ENCODE results near the gene STAB1.

The STAB1 gene

GRCh38 chr3:52463416-52463815, 31.7 kb upstream of the STAB1 start:
- DNase-seq: peak in 1 of 3 donors; percentile 14
- POLR2A ChIA-PET: no interaction called here
- no peak overlapping the region for H3K4me3 ChIP-seq (ENCODE audit: control insufficient read depth in 1 of 7, extremely low read depth in 1 of 7, insufficient read depth in 4 of 7, low read depth in 2 of 7, low read length in 6 of 7)
- no peak overlapping the region for H3K27ac ChIP-seq (ENCODE audit: insufficient read depth in 1 of 2, low read depth in 1 of 2, low read length in 2 of 2, poor library complexity in 1 of 2, severe bottlenecking in 2 of 2)
- peaks cover 0 to 3% (median 0%) of the 10 kb centered on the region in 4 experiments for H3K4me1 ChIP-seq (ENCODE audit: control extremely low read depth in 1 of 4, control insufficient read depth in 4 of 4, insufficient read depth in 4 of 4, low read length in 3 of 4)
- H3K27me3 ChIP-seq (replicated peaks in 2 of 5; ENCODE audit: control insufficient read depth in 4 of 5, insufficient read depth in 5 of 5, low read length in 4 of 5): no peaks in the 10 kb centered on the region
- 97% methylated on average over 3 of the region's 5 CpGs for WGBS (ENCODE audit: insufficient coverage)
- H3K9me3 ChIP-seq (ENCODE audit: control extremely low read depth in 1 of 5, control insufficient read depth in 4 of 5, insufficient read depth in 2 of 5, low read depth in 1 of 5, low read length in 4 of 5): no peaks in the 10 kb centered on the region
- H3K36me3 ChIP-seq (ENCODE audit: control insufficient read depth in 4 of 4, insufficient read depth in 4 of 4, low read length in 3 of 4): peaks cover 15 to 57% (median 31%) of the 10 kb centered on the region in 4 experiments
- CTCF ChIA-PET: interaction anchor here (1.7 to 7.3 kb wide), 2 partner anchors 7 to 15 kb away, joined by 6 to 61 read pairs; no protein-coding TSS in a partner anchor

GRCh38 chr3:52468336-52468735, 26.8 kb upstream of the STAB1 start:
- Histone ChIP-seq H3K9me3 (ENCODE audit: control extremely low read depth in 1 of 5, control insufficient read depth in 4 of 5, insufficient read depth in 2 of 5, low read depth in 1 of 5, low read length in 4 of 5) (no peaks in the 10 kb centered on the region), H3K4me1 (ENCODE audit: control extremely low read depth in 1 of 4, control insufficient read depth in 4 of 4, insufficient read depth in 4 of 4, low read length in 3 of 4) (peaks cover 0 to 14% (median 0%) of the 10 kb centered on the region in 4 experiments), H3K4me3 (ENCODE audit: control insufficient read depth in 1 of 7, extremely low read depth in 1 of 7, insufficient read depth in 4 of 7, low read depth in 2 of 7, low read length in 6 of 7) (no peak overlapping the region), H3K36me3 (ENCODE audit: control insufficient read depth in 4 of 4, insufficient read depth in 4 of 4, low read length in 3 of 4) (peaks cover 8 to 50% (median 31%) of the 10 kb centered on the region in 4 experiments), H3K27me3 (replicated peaks in 2 of 5; ENCODE audit: control insufficient read depth in 4 of 5, insufficient read depth in 5 of 5, low read length in 4 of 5) (no peaks in the 10 kb centered on the region), H3K27ac (ENCODE audit: insufficient read depth in 1 of 2, low read depth in 1 of 2, low read length in 2 of 2, poor library complexity in 1 of 2, severe bottlenecking in 2 of 2) (no peak overlapping the region)
- no peak for DNase-seq
- POLR2A ChIA-PET: no interaction called here
- 86% methylated on average over 4 of the region's 9 CpGs for WGBS (ENCODE audit: insufficient coverage)
- CTCF ChIA-PET: interaction anchor here (0.8 to 9.5 kb wide), 6 partner anchors 9 to 102 kb away, joined by 3 to 65 read pairs (median 44); partner anchors contain the start of genes SEMA3G and STAB1

GRCh38 chr3:52469001-52469400, 26.1 kb upstream of the STAB1 start:
- CTCF ChIA-PET: interaction anchor here (2.7 to 9.5 kb wide), 6 partner anchors 9 to 93 kb away, joined by 8 to 65 read pairs (median 44); partner anchors contain the start of genes SEMA3G and STAB1
- POLR2A ChIA-PET: interaction anchor here (0.6 kb wide), 1 partner anchor 189 kb away, joined by 14 read pairs; no protein-coding TSS in a partner anchor
- H3K36me3 ChIP-seq (ENCODE audit: control insufficient read depth in 4 of 4, insufficient read depth in 4 of 4, low read length in 3 of 4): peaks cover 7 to 55% (median 38%) of the 10 kb centered on the region in 4 experiments

GRCh38 chr3:52470920-52471319, 24.2 kb upstream of the STAB1 start:
- H3K27me3 ChIP-seq (replicated peaks in 2 of 5; ENCODE audit: control insufficient read depth in 4 of 5, insufficient read depth in 5 of 5, low read length in 4 of 5): no peaks in the 10 kb centered on the region

More at GRCh38 chr3:52469001-52469400, 26.1 kb upstream of the STAB1 start:
- H3K27ac ChIP-seq (ENCODE audit: insufficient read depth in 1 of 2, low read depth in 1 of 2, low read length in 2 of 2, poor library complexity in 1 of 2, severe bottlenecking in 2 of 2): no peak overlapping the region
- H3K27me3 ChIP-seq (replicated peaks in 2 of 5; ENCODE audit: control insufficient read depth in 4 of 5, insufficient read depth in 5 of 5, low read length in 4 of 5): no peaks in the 10 kb centered on the region
- WGBS (ENCODE audit: insufficient coverage): 100% methylated on average over 3 of the region's 5 CpGs
- peaks cover 0 to 14% (median 0%) of the 10 kb centered on the region in 4 experiments for H3K4me1 ChIP-seq (ENCODE audit: control extremely low read depth in 1 of 4, control insufficient read depth in 4 of 4, insufficient read depth in 4 of 4, low read length in 3 of 4)
- DNase-seq: no peak
- no peak overlapping the region for H3K4me3 ChIP-seq (ENCODE audit: control insufficient read depth in 1 of 7, extremely low read depth in 1 of 7, insufficient read depth in 4 of 7, low read depth in 2 of 7, low read length in 6 of 7)
- H3K9me3 ChIP-seq (ENCODE audit: control extremely low read depth in 1 of 5, control insufficient read depth in 4 of 5, insufficient read depth in 2 of 5, low read depth in 1 of 5, low read length in 4 of 5): no peaks in the 10 kb centered on the region

GRCh38 chr3:52471371-52472238, 23.5 kb upstream of the STAB1 start:
- Histone ChIP-seq H3K27me3 (replicated peaks in 2 of 5; ENCODE audit: control insufficient read depth in 4 of 5, insufficient read depth in 5 of 5, low read length in 4 of 5) (no peaks in the 10 kb centered on the region), H3K4me1 (ENCODE audit: control extremely low read depth in 1 of 4, control insufficient read depth in 4 of 4, insufficient read depth in 4 of 4, low read length in 3 of 4) (peaks cover 0 to 14% (median 0%) of the 10 kb centered on the region in 4 experiments), H3K27ac (ENCODE audit: insufficient read depth in 1 of 2, low read depth in 1 of 2, low read length in 2 of 2, poor library complexity in 1 of 2, severe bottlenecking in 2 of 2) (no peak overlapping the region), H3K4me3 (ENCODE audit: control insufficient read depth in 1 of 7, extremely low read depth in 1 of 7, insufficient read depth in 4 of 7, low read depth in 2 of 7, low read length in 6 of 7) (no peak overlapping the region), H3K36me3 (ENCODE audit: control insufficient read depth in 4 of 4, insufficient read depth in 4 of 4, low read length in 3 of 4) (peaks cover 8 to 60% (median 51%) of the 10 kb centered on the region in 4 experiments), H3K9me3 (ENCODE audit: control extremely low read depth in 1 of 5, control insufficient read depth in 4 of 5, insufficient read depth in 2 of 5, low read depth in 1 of 5, low read length in 4 of 5) (no peaks in the 10 kb centered on the region)
- peak; percentile 51 to 73 (median 61) for DNase-seq
- ChIA-PET CTCF (interaction anchor here (0.7 to 9.5 kb wide), 26 partner anchors 9 to 102 kb away, joined by 3 to 65 read pairs (median 3); partner anchors contain the start of genes SEMA3G, STAB1, TNNC1 and UQCC5), POLR2A (interaction anchor here (0.5 kb wide), 1 partner anchor 71 kb away, joined by 3 read pairs; no protein-coding TSS in a partner anchor)
- WGBS (ENCODE audit: insufficient coverage): 67% methylated on average over 21 of the region's 26 CpGs

More at GRCh38 chr3:52470920-52471319, 24.2 kb upstream of the STAB1 start:
- ChIA-PET CTCF (interaction anchor here (1.0 to 9.5 kb wide), 15 partner anchors 11 to 95 kb away, joined by 3 to 65 read pairs (median 5); partner anchors contain the start of genes SEMA3G, STAB1, TNNC1 and UQCC5), POLR2A (interaction anchor here (0.5 kb wide), 1 partner anchor 72 kb away, joined by 3 read pairs; no protein-coding TSS in a partner anchor)
- Histone ChIP-seq H3K9me3 (ENCODE audit: control extremely low read depth in 1 of 5, control insufficient read depth in 4 of 5, insufficient read depth in 2 of 5, low read depth in 1 of 5, low read length in 4 of 5) (no peaks in the 10 kb centered on the region), H3K4me1 (ENCODE audit: control extremely low read depth in 1 of 4, control insufficient read depth in 4 of 4, insufficient read depth in 4 of 4, low read length in 3 of 4) (peaks cover 0 to 14% (median 0%) of the 10 kb centered on the region in 4 experiments), H3K27ac (ENCODE audit: insufficient read depth in 1 of 2, low read depth in 1 of 2, low read length in 2 of 2, poor library complexity in 1 of 2, severe bottlenecking in 2 of 2) (no peak overlapping the region), H3K36me3 (ENCODE audit: control insufficient read depth in 4 of 4, insufficient read depth in 4 of 4, low read length in 3 of 4) (peaks cover 8 to 61% (median 48%) of the 10 kb centered on the region in 4 experiments), H3K4me3 (ENCODE audit: control insufficient read depth in 1 of 7, extremely low read depth in 1 of 7, insufficient read depth in 4 of 7, low read depth in 2 of 7, low read length in 6 of 7) (no peak overlapping the region)
- 100% methylated on average over 2 of the region's 4 CpGs for WGBS (ENCODE audit: insufficient coverage)
- no peak for DNase-seq

- 81% methylated on average over 10 of the region's 14 CpGs for WGBS (ENCODE audit: insufficient coverage)
- Histone ChIP-seq H3K4me1 (ENCODE audit: control extremely low read depth in 1 of 4, control insufficient read depth in 4 of 4, insufficient read depth in 4 of 4, low read length in 3 of 4) (peaks cover 0 to 14% (median 0%) of the 10 kb centered on the region in 4 experiments), H3K36me3 (ENCODE audit: control insufficient read depth in 4 of 4, insufficient read depth in 4 of 4, low read length in 3 of 4) (peaks cover 9 to 64% (median 54%) of the 10 kb centered on the region in 4 experiments), H3K4me3 (ENCODE audit: control insufficient read depth in 1 of 7, extremely low read depth in 1 of 7, insufficient read depth in 4 of 7, low read depth in 2 of 7, low read length in 6 of 7) (no peak overlapping the region), H3K27ac (ENCODE audit: insufficient read depth in 1 of 2, low read depth in 1 of 2, low read length in 2 of 2, poor library complexity in 1 of 2, severe bottlenecking in 2 of 2) (no peak overlapping the region), H3K9me3 (ENCODE audit: control extremely low read depth in 1 of 5, control insufficient read depth in 4 of 5, insufficient read depth in 2 of 5, low read depth in 1 of 5, low read length in 4 of 5) (no peaks in the 10 kb centered on the region), H3K27me3 (replicated peaks in 2 of 5; ENCODE audit: control insufficient read depth in 4 of 5, insufficient read depth in 5 of 5, low read length in 4 of 5) (no peaks in the 10 kb centered on the region)
- no peak for DNase-seq
- ChIA-PET POLR2A (no interaction called here), CTCF (interaction anchor here (0.6 to 9.5 kb wide), 23 partner anchors 8 to 211 kb away, joined by 3 to 65 read pairs (median 3); partner anchors contain the start of genes SEMA3G, STAB1, TNNC1 and UQCC5)
Measured at GRCh38 chr3:52472239-52473000, 22.7 kb upstream of the STAB1 start.
